HEK293 (cell line): Measurements from ENCODE around the gene C19orf53.
A peak's percentile ranks its signal among the peaks of the same experiment; 100 is the strongest.

ENCODE experiments used
- CTCF ChIA-PET: fragments of 350-600 bp; formaldehyde crosslinking; extraction: SDS; loops from one replicate; lab custom pipeline; 2021; ENCODE audit warnings: antibody characterized with exemption; lab: Yijun Ruan, JAX
- POLR2A ChIA-PET: fragments of 300-600 bp; formaldehyde crosslinking; extraction: SDS; loops from one replicate; lab custom pipeline; 2020; ENCODE audit warnings: antibody characterized with exemption, inconsistent platforms; lab: Yijun Ruan, JAX
- H3K27ac ChIP-seq: fragments of 200-500 bp; sonication (Bioruptor generic); 2 replicates; pipeline ENCODE4 v1.5.1; 2014; ENCODE audit warnings: low read depth, low read length, control low read depth, inconsistent platforms; ENCODE audit errors: extremely low read depth
- H3K36me3 ChIP-seq, 2 experiments: fragments of 200-500 bp in 1 of 2; sonication (Bioruptor generic) in 1 of 2; 1 replicate in 1 of 2; 2 replicates in 1 of 2; pipeline ENCODE4 v1.5.1; 2014 to 2017; ENCODE audit warnings: inconsistent platforms in 2 of 2, low read length in 2 of 2; ENCODE audit not compliant: control insufficient read depth in 2 of 2, insufficient read depth in 1 of 2
- H3K4me1 ChIP-seq: fragments of 200-500 bp; sonication (Bioruptor generic); 2 replicates; pipeline ENCODE4 v1.5.1; 2014; ENCODE audit warnings: mild to moderate bottlenecking, low read length, inconsistent platforms; ENCODE audit not compliant: control insufficient read depth, insufficient read depth
- H3K4me3 ChIP-seq: 2 replicates; pipeline ENCODE4 v1.5.1; 2011; ENCODE audit warnings: low read depth, mild to moderate bottlenecking, control low read depth, low read length, moderate library complexity
- H3K9me3 ChIP-seq: fragments of 200-500 bp; sonication (Bioruptor generic); 2 replicates; pipeline ENCODE4 v1.5.1; 2014; ENCODE audit warnings: low read depth, low read length, inconsistent platforms; ENCODE audit not compliant: control insufficient read depth, insufficient read depth
- AEBP2 ChIP-seq: fragments of 450-650 bp; formaldehyde crosslinking; IDR thresholded peaks from 2 replicates; pipeline ENCODE4 v1.5.1; 2016; ENCODE audit warnings: missing biosample characterization, missing genetic modification characterization, borderline replicate concordance
- GLI4 ChIP-seq: fragments of 450-650 bp; formaldehyde crosslinking; IDR thresholded peaks from 2 replicates; pipeline ENCODE4 v1.5.1; 2016; ENCODE audit warnings: missing biosample characterization, missing genetic modification characterization
- GLIS2 ChIP-seq: fragments of 450-650 bp; formaldehyde crosslinking; IDR thresholded peaks from 2 replicates; pipeline ENCODE4 v1.5.1; 2016; ENCODE audit warnings: missing biosample characterization, missing genetic modification characterization
- KLF17 ChIP-seq: fragments of 450-650 bp; formaldehyde crosslinking; IDR thresholded peaks from 2 replicates; pipeline ENCODE4 v1.5.1; 2016; ENCODE audit warnings: missing biosample characterization, missing genetic modification characterization
- MZF1 ChIP-seq: fragments of 450-650 bp; formaldehyde crosslinking; IDR thresholded peaks from 2 replicates; pipeline ENCODE4 v1.5.1; 2017; ENCODE audit warnings: missing biosample characterization, missing genetic modification characterization, borderline replicate concordance
- PRDM10 ChIP-seq: fragments of 450-650 bp; formaldehyde crosslinking; IDR thresholded peaks from 2 replicates; pipeline ENCODE4 v1.5.1; 2016; ENCODE audit warnings: missing biosample characterization, missing genetic modification characterization
- PRDM6 ChIP-seq: fragments of 450-650 bp; formaldehyde crosslinking; IDR thresholded peaks from 2 replicates; pipeline ENCODE4 v1.5.1; 2017; ENCODE audit warnings: missing biosample characterization, missing genetic modification characterization
- SCRT1 ChIP-seq: fragments of 450-650 bp; formaldehyde crosslinking; IDR thresholded peaks from 2 replicates; pipeline ENCODE4 v1.5.1; 2016; ENCODE audit warnings: missing biosample characterization, missing genetic modification characterization, borderline replicate concordance
- WT1 ChIP-seq: fragments of 450-650 bp; formaldehyde crosslinking; IDR thresholded peaks from 2 replicates; pipeline ENCODE4 v1.5.1; 2016; ENCODE audit warnings: missing biosample characterization, missing genetic modification characterization
- ZBTB1 ChIP-seq: fragments of 450-650 bp; formaldehyde crosslinking; IDR thresholded peaks from 2 replicates; pipeline ENCODE4 v1.5.1; 2016; ENCODE audit warnings: missing biosample characterization, missing genetic modification characterization
- ZBTB17 ChIP-seq: fragments of 450-650 bp; formaldehyde crosslinking; IDR thresholded peaks from 2 replicates; pipeline ENCODE4 v1.5.1; 2016; ENCODE audit warnings: missing biosample characterization, missing genetic modification characterization
- ZBTB21 ChIP-seq: fragments of 450-650 bp; formaldehyde crosslinking; IDR thresholded peaks from 2 replicates; pipeline ENCODE4 v1.5.1; 2017; ENCODE audit warnings: missing biosample characterization, missing genetic modification characterization
- ZFHX2 ChIP-seq: fragments of 450-650 bp; formaldehyde crosslinking; conservative IDR thresholded peaks from 2 replicates; pipeline ENCODE4 v1.5.1; 2016; ENCODE audit warnings: missing biosample characterization, missing genetic modification characterization
- ZFP69B ChIP-seq: fragments of 450-650 bp; formaldehyde crosslinking; IDR thresholded peaks from 2 replicates; pipeline ENCODE4 v1.5.1; 2016; ENCODE audit warnings: missing biosample characterization, missing genetic modification characterization
- ZNF132 ChIP-seq: fragments of 450-650 bp; formaldehyde crosslinking; IDR thresholded peaks from 2 replicates; pipeline ENCODE4 v1.5.1; 2017; ENCODE audit warnings: missing biosample characterization, missing genetic modification characterization, borderline replicate concordance
- ZNF211 ChIP-seq: fragments of 450-650 bp; formaldehyde crosslinking; IDR thresholded peaks from 2 replicates; pipeline ENCODE4 v1.5.1; 2016; ENCODE audit warnings: low read depth, missing biosample characterization, missing genetic modification characterization
- ZNF248 ChIP-seq: fragments of 450-650 bp; formaldehyde crosslinking; IDR thresholded peaks from 2 replicates; pipeline ENCODE4 v1.5.1; 2017; ENCODE audit warnings: missing biosample characterization, missing genetic modification characterization
- ZNF266 ChIP-seq: fragments of 450-650 bp; formaldehyde crosslinking; IDR thresholded peaks from 2 replicates; pipeline ENCODE4 v1.5.1; 2016; ENCODE audit warnings: missing biosample characterization, missing genetic modification characterization, low read depth
- ZNF426 ChIP-seq: fragments of 450-650 bp; formaldehyde crosslinking; IDR thresholded peaks from 2 replicates; pipeline ENCODE4 v1.5.1; 2017; ENCODE audit warnings: missing biosample characterization, missing genetic modification characterization, mild to moderate bottlenecking, inconsistent platforms, moderate library complexity
- ZNF558 ChIP-seq: fragments of 450-650 bp; formaldehyde crosslinking; IDR thresholded peaks from 2 replicates; pipeline ENCODE4 v1.5.1; 2016; ENCODE audit warnings: missing biosample characterization, missing genetic modification characterization
- ZNF660 ChIP-seq: fragments of 450-650 bp; IDR thresholded peaks from 2 replicates; pipeline ENCODE4 v1.5.1; 2018; ENCODE audit warnings: missing biosample characterization, mild to moderate bottlenecking, missing genetic modification characterization
- ZNF843 ChIP-seq: fragments of 450-650 bp; formaldehyde crosslinking; IDR thresholded peaks from 2 replicates; pipeline ENCODE4 v1.5.1; 2016; ENCODE audit warnings: missing biosample characterization, missing genetic modification characterization
- ZSCAN18 ChIP-seq: fragments of 450-650 bp; formaldehyde crosslinking; IDR thresholded peaks from 2 replicates; pipeline ENCODE4 v1.5.1; 2016; ENCODE audit warnings: missing biosample characterization, missing genetic modification characterization
- ZSCAN30 ChIP-seq: fragments of 450-650 bp; IDR thresholded peaks from 2 replicates; pipeline ENCODE4 v1.5.1; 2018; ENCODE audit warnings: missing biosample characterization, mild to moderate bottlenecking, missing genetic modification characterization, moderate library complexity
- TF ChIP-seq, protein P1 (sequence below): fragments of 450-650 bp; formaldehyde crosslinking; IDR thresholded peaks from 2 replicates; pipeline ENCODE4 v1.5.1; 2016; ENCODE audit warnings: missing biosample characterization, missing genetic modification characterization
- TF ChIP-seq, protein P2 (sequence below): fragments of 450-650 bp; formaldehyde crosslinking; IDR thresholded peaks from 2 replicates; pipeline ENCODE4 v1.5.1; 2017; ENCODE audit warnings: missing biosample characterization, missing genetic modification characterization

Gene C19orf53

GRCh38 chr19:13765395-13766094 lies 8.7 kb upstream of the C19orf53 start:
- Histone ChIP-seq H3K4me3 (peak overlapping the region; percentile 85), H3K4me1 (no peaks in the 10 kb centered on the region), H3K27ac (no peak overlapping the region; the same call in 1 of the 2 replicates), H3K36me3 (peaks cover 26 to 63% of the 10 kb centered on the region in 2 experiments; a peak in 2 of 3 replicates), H3K9me3 (no peaks in the 10 kb centered on the region)
- POLR2A ChIA-PET, result interaction anchor here (0.8 to 2.1 kb wide), 6 partner anchors 9 to 97 kb away, joined by 3 to 30 read pairs (median 6); partner anchors contain the start of gene C19orf53
- CTCF ChIA-PET, result interaction anchor here (0.6 to 0.9 kb wide), 3 partner anchors 9 to 800 kb away, joined by 3 read pairs; no protein-coding TSS in a partner anchor
- no peak for TF ChIP-seq ZNF211 (tag by site-specific recombination)
- TF ChIP-seq MZF1, result no peak
- TF ChIP-seq AEBP2 (tag by site-specific recombination), result no peak
- no peak for TF ChIP-seq KLF17 (tag by site-specific recombination)
- TF ChIP-seq ZBTB17 (tag by site-specific recombination), result peak; percentile 33; the same call in 1 of the 2 replicates
- TF ChIP-seq ZSCAN30 (tag by site-specific recombination), result no peak
- TF ChIP-seq ZNF266 (tag by site-specific recombination), result no peak
- 0 out of 2 replicates have a peak, but pooled peaks have one; percentile 6 for TF ChIP-seq WT1 (tag by site-specific recombination)
- peak; percentile 48; the same call in 1 of the 2 replicates for TF ChIP-seq PRDM10
- TF ChIP-seq ZNF558, result no peak
- no peak for TF ChIP-seq ZSCAN18 (tag by site-specific recombination)
- TF ChIP-seq, protein P1, sequence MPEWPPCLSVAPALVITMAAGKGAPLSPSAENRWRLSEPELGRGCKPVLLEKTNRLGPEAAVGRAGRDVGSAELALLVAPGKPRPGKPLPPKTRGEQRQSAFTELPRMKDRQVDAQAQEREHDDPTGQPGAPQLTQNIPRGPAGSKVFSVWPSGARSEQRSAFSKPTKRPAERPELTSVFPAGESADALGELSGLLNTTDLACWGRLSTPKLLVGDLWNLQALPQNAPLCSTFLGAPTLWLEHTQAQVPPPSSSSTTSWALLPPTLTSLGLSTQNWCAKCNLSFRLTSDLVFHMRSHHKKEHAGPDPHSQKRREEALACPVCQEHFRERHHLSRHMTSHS (tag by site-specific recombination), result no peak
- no peak for TF ChIP-seq ZBTB1 (tag by site-specific recombination)
- TF ChIP-seq SCRT1 (tag by site-specific recombination), result no peak
- TF ChIP-seq GLIS2, result no peak
- no peak for TF ChIP-seq ZNF426
- no peak for TF ChIP-seq ZNF248
- TF ChIP-seq ZNF132, result no peak
- TF ChIP-seq PRDM6 (tag by site-specific recombination), result no peak
- no peak for TF ChIP-seq ZFHX2
- TF ChIP-seq ZFP69B (tag by site-specific recombination), result 0 out of 2 replicates have a peak, but pooled peaks have one; percentile 3
- TF ChIP-seq ZNF843, result no peak
- no peak for TF ChIP-seq ZBTB21 (tag by site-specific recombination)
- TF ChIP-seq, protein P2, sequence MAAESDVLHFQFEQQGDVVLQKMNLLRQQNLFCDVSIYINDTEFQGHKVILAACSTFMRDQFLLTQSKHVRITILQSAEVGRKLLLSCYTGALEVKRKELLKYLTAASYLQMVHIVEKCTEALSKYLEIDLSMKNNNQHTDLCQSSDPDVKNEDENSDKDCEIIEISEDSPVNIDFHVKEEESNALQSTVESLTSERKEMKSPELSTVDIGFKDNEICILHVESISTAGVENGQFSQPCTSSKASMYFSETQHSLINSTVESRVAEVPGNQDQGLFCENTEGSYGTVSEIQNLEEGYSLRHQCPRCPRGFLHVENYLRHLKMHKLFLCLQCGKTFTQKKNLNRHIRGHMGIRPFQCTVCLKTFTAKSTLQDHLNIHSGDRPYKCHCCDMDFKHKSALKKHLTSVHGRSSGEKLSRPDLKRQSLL, result no peak
- no peak for TF ChIP-seq GLI4
- no peak for TF ChIP-seq ZNF660 (tag by site-specific recombination)
